Right lobe of liver (tissue), 4 donors: Measurements from ENCODE around the gene HBS1L.

ENCODE experiments used
- CTCF ChIP-seq, 4 donors: fragments of 200-600 bp in 3 of 4; fragments of 450-650 bp in 1 of 4; IDR thresholded peaks; one replicate each; pipeline versions ENCODE4 v1.5.1 to v1.8.0; 2016 to 2022; ENCODE audit warnings: antibody characterized with exemption in 4 of 4, mild to moderate bottlenecking in 2 of 4
- POLR2A ChIP-seq: fragments of 450-650 bp; IDR thresholded peaks from one replicate; pipeline ENCODE4 v1.6.1; 2017; ENCODE audit warnings: antibody characterized with exemption, mild to moderate bottlenecking
- donor health status: DM: no; HTN: no; CAD: no.
- donor health status: DM: no; HTN: no; CAD: no.
- donor health status: DM: no; HTN: yes; CAD: no.

- TF ChIP-seq CTCF (IDR thresholded peaks at IDR 0.05), result no peak
- TF ChIP-seq POLR2A, result no peak
Measured at GRCh38 chr6:134992155-134992554, 62.5 kb downstream of the HBS1L start.
